HG02943 (cell line): ENCODE measurements around the gene KRTAP10-7.
"Not testable (repeated sequence)": the region's sequence is repeated elsewhere in the genome, so short reads cannot be mapped to it uniquely, and the experiment has no call there.

Experiments
- ATAC-seq: cut with Tn5 transposase; IDR thresholded peaks from one replicate; pipeline ENCODE4 v1.9.1; 2021; ENCODE audit warnings: mild to moderate bottlenecking, low read depth, moderate library complexity; ENCODE audit not compliant: unreplicated experiment

Gene KRTAP10-7

DNA sequence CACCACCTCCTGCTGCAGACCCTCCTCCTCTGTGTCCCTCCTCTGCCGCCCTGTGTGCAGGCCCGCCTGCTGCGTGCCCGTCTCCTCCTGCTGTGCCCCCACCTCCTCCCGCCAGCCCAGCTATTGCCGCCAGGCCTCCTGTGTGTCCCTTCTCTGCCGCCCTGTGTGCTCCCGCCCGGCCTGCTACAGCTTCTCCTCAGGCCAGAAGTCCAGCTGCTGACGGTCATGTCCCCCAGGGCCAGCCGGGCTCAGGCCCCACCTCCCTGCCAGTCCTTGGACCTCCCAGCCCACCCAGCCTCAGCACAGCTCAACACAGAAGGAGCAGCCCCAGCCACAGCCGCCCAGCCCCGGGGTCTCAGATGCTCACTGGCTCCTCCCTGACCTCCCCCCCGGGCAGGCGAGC, 27.4 kb downstream of the KRTAP10-7 start:
- not testable (repeated sequence) for ATAC-seq

DNA sequence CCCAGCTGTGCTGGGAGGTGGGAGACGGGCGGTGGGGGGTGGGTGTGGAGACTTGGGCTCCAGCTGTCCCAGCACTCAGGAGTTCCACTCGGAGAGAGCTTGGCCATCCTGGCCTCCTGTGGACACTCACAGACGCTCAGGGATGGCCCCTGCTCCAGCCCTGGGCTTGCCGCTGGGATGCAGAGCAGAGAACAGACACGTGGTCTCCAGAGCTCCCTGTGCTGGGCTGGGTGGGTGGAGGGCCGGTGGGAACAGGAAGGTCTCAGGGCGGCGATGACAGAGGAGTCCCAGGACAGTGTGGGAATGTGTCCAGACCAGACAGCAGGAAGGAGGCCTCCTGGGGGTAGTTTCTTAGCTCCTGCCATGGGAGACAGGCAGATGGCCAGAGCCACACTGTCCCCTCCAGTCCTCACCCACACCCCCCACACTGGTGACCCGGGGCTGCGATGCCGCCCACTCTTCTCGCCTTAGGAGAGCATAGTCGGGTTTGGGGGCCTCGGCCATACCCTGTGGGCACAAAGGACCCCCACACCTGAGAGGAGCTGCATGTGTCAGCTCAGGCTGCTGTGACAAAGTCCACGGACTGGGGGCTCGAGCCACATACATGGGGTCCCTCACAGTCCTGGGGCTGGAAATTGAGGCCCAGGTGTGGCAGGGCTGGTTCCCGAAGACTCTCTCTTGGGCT, 28.5 kb downstream of the KRTAP10-7 start:
- ATAC-seq = no peak

DNA sequence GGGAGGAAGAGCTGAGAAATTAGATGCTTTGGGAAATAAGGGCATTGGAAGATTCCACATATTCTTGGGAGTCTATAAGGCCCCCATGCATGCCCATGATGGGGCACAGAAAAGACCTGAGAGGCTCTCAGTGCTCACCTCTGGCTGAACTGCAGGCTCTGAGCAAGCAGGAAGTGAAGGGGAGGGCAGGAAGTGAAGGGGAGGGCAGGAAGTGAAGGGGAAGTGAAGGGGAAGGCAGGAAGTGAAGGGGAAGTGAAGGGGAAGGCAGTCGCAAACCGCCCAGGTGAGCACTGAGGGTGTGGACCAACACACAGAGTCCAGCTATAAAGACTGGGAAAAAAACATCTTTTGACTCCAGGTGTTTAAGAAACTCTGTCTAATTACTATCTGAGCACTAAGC, 30.0 kb downstream of the KRTAP10-7 start:
- no peak for ATAC-seq

DNA sequence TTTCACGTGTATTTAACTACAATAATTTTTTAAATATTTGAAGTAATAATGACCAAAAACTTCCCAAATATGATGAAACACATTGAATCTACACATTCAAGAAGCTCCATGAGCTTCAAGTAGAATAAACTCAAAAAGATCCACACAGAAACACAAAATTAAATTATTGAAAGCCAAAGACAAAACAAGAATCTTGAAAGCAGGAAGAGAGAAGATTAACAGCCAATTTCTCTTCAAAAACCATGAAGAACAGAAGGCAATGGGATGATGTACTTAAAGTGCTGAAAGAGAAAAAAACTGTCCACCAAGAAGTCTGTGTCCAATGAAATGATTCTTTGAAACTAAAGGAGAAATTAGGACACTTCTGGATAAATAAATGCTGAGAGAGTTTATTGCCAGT, 31.7 kb downstream of the KRTAP10-7 start:
- no peak for ATAC-seq

DNA sequence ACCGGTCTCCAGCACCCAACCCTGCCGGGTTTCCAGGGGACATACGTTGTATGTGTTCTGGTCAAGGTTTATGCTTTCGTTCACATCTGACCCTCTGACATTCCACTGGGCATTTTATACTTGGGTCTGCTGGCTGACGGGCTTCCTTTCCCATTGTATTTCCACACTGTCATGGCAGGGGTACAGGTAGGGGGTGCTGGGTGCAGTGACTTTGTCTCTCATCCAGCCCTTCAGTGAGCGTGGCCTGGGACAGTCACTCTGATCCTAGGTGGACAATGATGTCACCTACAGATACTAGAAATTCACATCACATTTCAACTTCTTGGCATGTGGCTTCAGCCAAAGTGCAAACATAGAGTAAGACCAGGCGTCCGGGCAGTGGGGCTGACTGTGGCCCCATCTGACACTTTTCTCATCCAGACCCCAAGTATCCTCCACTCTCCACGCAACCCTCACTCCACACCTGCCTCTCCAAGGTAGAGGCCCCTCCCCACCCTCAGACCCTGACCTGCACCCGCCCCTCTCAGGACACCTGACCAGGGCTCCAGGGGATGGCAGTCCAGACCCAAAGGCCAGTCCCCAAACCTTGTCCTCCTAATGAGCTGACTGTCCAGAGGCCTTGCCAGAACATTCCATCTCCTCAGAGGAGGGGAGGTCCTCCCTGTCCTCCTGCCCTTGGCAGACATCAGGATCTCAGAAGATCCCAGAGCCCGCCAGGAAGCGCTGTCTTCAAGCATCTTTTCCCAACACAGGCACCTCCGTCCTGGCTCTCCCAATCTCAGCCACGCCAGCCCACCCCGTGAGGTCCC, 36.0 kb downstream of the KRTAP10-7 start:
- no peak for ATAC-seq

DNA sequence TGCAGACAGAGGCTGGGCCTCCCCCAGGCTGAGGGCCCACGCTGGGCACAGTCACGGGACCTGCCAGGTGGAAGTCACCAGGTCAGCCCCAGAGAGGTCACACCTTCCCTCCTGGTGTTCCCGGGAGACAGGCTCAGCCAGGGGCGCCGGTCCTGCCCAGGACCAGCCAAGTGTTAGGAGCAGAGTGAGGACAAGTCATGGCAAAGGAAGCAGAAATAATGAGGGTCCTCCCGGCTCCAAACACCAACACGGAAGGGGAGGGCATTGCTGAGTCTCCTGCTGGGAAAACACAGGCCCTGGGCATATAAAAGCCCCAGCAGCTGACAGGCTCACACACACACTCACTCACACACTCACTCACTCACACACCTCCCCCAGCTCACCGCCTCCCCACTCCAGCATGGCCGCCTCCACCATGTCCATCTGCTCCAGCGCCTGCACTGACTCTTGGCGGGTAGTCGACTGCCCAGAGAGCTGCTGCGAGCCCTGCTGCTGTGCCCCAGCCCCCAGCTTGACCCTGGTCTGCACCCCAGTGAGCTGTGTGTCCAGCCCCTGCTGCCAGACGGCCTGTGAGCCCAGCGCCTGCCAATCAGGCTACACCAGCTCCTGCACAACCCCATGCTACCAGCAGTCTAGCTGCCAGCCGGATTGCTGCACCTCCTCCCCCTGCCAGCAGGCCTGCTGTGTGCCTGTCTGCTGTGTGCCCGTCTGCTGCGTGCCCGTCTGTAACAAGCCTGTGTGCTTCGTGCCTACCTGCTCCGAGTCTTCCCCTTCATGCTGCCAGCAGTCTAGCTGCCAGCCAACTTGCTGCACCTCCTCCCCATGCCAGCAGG, 36.8 kb downstream of the KRTAP10-7 start, which contains the start of gene KRTAP10-10:
Gene KRTAP10-10 (plus strand): TSS at position 339 of the 833 bp plus-strand sequence. CDS start 62 bp downstream, at position 401.
- no peak for ATAC-seq

DNA sequence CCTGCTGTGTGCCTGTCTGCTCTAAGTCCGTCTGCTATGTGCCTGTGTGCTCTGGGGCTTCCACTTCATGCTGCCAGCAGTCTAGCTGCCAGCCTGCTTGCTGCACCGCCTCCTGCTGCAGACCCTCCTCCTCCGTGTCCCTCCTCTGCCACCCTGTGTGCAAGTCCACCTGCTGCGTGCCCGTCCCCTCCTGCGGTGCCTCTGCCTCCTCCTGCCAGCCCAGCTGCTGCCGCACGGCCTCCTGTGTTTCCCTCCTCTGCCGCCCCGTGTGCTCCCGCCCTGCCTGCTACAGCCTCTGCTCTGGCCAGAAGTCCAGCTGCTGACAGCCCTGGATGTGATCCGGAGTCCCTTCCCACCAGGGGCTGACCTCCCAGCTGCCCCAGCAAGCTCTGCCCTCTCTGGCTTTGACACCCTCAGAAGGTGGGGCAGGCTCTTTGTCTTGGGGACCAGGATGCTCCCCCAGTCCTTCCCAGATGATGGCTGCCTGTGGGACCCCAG, 37.5 kb downstream of the KRTAP10-7 start:
- ATAC-seq = not testable (repeated sequence)

DNA sequence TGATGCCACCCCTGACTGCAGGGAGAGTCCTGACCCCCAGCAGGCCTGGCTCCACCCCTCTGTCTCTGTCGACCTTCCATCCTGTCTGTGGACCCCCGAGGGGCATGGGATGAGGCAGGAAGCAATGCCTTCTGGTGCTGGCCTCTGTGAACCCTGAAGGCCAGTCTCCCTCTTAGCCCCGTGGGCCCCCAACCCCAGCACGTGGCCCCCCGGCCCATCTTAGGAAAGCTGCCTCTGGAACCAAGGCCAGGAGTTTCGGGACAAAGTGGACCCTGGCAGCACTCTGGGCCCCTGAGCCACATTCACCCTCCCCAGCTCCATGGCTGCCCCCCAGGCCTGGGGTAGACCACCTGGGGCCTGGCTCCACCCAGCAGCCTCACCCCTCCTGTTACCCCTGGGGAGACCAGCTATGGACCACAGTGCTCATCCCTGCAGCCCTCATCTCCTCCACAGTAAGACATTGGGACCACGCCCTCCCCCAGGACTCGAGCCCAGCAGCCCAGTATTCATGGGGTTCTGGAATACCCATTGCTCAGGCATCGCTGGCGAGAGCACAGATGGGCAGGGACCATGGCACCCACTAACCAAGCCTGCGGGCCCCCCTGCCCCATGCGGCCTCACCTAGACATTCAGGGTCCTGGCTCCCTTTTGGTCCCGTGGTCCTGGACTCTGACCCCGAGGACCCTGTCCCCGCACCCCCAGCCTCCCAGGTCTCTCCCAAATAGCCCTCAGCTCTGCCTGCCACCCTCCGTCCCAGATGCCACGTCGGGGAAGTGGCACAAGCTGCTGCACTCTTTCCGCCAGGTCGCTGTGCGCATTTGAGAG, 38.3 kb downstream of the KRTAP10-7 start:
- ATAC-seq = not testable (repeated sequence)

DNA sequence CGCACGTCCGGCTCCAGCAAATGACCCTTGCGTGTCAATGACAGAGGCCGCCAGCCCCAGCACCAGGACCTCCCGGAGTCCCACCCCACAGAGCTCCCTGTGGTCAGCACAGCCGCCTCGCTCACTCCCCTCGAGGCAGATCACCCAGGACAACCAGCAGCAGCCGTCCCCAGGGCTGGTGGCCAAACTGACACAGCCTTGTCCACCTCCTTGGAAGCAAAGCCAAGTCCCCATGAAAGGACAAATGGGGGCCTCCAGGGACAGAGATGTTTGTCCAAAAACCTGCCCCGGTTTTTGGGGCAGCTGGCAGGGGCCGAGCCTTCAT, 38.9 kb downstream of the KRTAP10-7 start:
- no peak for ATAC-seq

DNA sequence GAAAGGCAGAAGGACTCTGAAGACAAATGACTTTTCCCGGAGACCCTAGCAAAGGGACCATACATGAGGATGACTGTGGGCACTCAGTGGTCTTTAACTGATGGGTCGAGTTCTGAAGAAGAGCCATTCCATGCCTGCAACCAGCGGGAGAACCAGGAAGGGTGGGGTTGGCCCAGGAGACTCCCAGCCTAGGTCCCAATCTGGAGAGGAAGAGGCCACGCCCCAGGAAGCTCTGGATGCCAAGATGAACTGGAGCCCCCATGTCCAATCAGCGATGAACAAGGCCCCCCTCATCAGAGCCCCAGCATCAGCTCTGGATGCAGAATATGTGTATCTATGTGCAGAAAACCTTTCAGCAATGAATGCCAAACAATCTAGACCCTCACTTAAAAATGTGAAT, 40.4 kb downstream of the KRTAP10-7 start:
- ATAC-seq = no peak

DNA sequence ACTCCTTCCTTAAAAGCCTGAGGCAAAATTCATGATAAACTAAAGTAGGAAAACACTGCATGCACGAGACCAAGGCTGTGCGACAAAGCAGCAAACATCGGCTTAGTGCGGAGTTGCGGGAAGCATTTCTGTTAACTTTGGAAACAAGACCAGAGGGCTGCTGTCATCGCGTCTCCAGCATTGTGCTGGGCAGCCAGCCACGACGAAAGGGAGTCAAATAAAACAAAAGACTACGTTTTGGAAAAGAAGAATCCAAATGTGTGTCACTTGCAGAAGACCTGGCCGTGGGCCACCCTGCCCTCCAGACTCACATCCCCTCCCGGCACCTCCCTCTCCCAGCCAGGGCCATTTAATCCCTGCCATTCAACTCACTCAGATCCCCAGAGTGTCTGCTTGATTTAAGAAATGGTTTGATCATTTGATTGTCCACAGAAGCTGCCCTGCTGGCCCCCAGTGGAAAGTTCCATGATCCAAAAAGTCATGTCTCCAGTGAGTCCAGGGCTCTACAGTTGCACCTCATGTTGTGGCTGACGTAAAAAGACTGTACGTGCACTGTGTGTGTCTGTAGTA, 43.4 kb downstream of the KRTAP10-7 start:
- ATAC-seq = no peak

DNA sequence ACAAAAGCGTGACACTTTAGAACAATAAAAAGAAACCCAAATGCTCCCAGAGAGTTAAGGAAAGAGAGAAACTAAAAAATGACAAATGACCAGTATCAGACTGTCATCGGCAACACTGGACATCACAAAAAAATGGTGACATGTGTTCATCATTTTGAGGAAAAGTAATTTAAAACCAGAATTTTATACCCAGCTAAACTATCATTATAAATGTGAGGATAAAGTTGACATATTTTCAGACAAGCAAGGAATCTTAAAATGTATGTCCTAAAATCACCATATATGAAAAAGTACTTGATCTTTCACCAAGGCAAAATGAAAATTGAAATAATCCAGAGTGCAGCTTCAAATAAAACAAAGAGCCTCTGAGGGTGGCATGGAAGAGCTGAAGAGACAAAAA, 44.5 kb downstream of the KRTAP10-7 start:
- ATAC-seq = no peak

DNA sequence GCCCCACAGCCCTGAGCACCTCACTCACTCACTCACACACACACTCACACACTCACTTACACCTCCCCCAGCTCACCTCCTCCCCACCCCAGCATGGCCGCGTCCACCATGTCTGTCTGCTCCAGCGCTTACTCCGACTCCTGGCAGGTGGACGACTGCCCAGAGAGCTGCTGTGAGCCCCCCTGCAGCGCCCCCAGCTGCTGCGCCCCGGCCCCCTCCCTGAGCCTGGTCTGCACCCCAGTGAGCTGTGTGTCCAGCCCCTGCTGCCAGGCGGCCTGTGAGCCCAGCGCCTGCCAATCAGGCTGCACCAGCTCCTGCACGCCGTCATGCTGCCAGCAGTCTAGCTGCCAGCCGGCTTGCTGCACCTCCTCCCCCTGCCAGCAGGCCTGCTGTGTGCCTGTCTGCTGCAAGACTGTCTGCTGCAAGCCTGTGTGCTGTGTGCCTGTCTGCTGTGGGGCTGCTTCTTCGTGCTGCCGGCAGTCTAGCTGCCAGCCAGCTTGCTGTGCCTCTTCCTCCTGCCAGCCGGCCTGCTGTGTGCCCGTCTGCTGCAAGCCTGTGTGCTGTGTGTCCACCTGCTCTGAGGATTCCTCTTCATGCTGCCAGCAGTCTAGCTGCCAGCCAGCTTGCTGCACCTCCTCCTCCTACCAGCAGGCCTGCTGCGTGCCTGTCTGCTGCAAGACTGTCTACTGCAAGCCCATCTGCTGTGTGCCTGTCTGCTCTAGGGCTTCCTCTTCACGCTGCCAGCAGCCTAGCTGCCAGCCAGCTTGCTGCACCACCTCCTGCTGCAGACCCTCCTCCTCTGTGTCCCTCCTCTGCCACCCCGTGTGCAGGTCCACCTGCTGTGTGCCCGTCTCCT, 46.2 kb downstream of the KRTAP10-7 start, which contains the start of gene KRTAP10-11:
Gene KRTAP10-11 (plus strand): TSS at position 49 of the 856 bp plus-strand sequence. CDS start 45 bp downstream, at position 94.
- ATAC-seq = not testable (repeated sequence)

DNA sequence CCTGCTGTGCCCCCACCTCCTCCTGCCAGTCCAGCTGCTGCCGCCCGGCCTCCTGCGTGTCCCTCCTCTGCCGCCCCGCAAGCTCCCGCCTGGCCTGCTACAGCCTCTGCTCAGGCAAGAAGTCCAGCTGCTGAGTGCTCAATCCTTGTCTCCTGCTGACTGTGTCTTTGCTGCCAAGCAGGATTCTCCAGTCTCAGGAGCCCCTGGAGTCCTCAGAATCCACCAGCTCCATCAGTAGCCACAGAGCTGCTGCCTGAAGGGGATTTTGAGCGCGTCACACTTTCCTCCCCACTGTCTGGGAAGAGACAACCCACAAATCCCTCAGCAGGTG, 46.8 kb downstream of the KRTAP10-7 start:
- ATAC-seq = no peak

DNA sequence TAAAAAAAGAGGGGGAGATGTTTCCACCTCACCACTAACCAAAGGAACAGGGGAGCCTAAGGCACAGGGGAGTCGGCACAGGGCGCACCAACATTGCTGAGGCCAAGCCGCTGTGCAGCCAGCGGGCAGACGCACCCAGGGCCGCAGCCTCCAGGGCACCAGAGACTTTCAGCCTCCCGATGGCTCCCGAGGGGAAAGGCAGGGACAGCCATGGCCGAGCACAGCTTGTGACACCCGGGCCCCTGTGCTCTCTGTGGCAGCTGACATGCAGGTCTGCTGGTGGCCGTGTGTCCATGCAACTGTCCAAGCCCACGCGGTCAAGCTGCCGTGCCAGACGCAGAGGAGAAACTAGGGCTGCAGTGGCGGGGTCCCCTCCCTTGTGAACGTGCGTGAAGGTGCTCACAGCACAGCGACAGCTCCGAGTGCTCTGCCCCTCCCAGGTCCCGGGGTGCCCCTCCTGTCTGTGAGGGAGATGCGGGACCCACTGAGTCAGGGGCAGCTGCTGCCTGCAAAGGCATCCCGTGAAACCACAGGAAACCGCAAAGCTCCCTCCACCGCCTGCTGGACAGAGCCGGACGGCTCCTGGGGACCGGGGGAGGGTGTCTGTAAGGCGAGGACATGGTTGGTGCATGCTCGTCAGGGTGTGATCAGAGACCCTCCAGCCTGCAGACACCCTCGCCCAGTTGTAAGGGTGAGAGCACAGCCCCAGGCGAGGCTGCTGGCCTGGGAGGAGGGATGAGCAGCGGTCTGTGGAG, 48.3 kb downstream of the KRTAP10-7 start:
- no peak for ATAC-seq

DNA sequence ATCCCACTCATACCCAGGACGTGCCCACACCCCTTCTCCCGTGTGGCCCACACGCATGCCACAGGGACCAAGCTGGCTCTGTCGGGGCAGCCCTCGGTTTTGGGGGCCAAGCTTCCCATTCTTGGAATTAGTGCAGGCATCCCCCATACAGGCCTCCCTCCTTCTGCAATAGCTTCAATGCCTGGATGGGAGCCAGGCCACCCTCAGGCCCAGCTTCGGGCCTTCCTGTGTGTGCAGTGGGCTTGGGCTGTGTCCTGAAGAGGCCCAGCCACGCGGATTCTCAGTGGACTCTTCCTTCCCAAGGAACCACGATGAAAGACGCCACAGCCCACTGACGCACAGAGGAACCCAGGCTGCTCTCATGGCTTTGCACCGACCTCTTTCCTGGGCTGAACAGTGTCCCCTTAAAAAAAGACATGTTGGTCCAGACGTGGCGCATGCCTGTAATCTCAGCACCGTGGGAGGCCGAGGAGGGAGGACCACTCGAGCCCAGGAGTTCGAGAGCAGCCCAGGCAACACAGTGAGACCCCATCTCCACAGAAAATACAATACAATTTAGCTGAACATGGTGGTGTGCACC, 49.2 kb downstream of the KRTAP10-7 start:
- ATAC-seq = no peak

DNA sequence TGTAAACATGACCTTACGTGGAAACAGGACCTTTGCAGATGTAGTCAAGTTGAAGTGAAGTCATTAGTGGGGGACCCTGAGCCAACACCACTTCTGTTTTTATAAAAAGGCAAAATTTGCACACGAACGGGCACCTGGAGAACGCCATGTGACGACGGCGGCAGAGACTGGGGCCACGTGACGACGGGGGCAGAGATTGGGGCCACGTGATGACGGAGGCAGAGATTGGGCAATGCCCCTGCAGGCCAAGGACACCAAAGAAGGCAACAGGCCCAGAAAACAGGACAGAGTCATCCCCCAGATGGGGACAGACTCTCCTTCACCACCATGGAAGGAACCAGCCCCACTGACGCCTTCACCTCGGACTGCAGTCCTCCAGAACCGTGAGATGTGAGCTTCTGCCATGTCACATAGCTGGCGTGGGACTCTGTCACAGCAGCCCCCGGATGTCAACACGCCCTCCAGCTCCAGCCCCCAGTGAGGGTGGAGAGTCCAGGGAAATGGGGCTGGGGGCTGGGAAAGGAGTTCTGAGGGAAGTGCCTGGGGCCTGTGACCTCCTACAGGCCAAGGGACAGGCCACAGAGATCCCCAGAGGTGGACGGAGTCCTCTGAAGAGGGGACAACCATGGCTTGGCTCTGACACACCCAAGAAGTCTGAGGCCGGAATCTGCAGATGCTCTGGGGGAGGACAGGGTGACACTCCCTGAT, 50.0 kb downstream of the KRTAP10-7 start:
- ATAC-seq = no peak
